ENCODE results near the gene ZNF526.

- TF ChIP-seq CTCF (conservative IDR thresholded peaks at IDR 0.05; ENCODE audit: low read depth, low read length) (no peak), EZH2 (IDR thresholded peaks at IDR 0.05; ENCODE audit: borderline replicate concordance, low read depth, low read length, poor library complexity, severe bottlenecking) (no peak)
These were observed 31.0 kb upstream of the ZNF526 start for GRCh38 chr19:42189133-42189532.

Measured in A673 (cell line).